Activated T-cell treated with anti-CD3 and anti-CD28 coated beads for 24 hours (primary cell): Measurements from ENCODE around the gene ZNF763.
"Not testable (repeated sequence)": the region's sequence is repeated elsewhere in the genome, so short reads cannot be mapped to it uniquely, and the experiment has no call there.

Source experiments
- DNase-seq: peaks from one replicate; pipeline ENCODE4 v3.0.0-alpha.2; 2020; ENCODE audit warnings: low read depth

ZNF763 gene

GRCh38 chr19:11964858-11965645, at the start of gene ZNF763:
ZNF763 (plus strand) TSS chr19:11965040; CDS start chr19:11965209, 169 bp downstream.
- peak; percentile 80 for DNase-seq

- DNase-seq: no peak
Measured at GRCh38 chr19:11921852-11922495, 42.9 kb upstream of the ZNF763 start.

GRCh38 chr19:11924886-11925650, 39.8 kb upstream of the ZNF763 start, which contains the start of gene ZNF700:
ZNF700 (plus strand) TSS chr19:11925107; CDS start chr19:11925211, 104 bp downstream.
- DNase-seq: peak; percentile 91

GRCh38 chr19:11925651-11926187, 39.1 kb upstream of the ZNF763 start:
- DNase-seq: not testable (repeated sequence)

- no peak for DNase-seq
Measured at GRCh38 chr19:11927227-11927626, 37.6 kb upstream of the ZNF763 start.

- no peak for DNase-seq
Measured at GRCh38 chr19:11931051-11931450, 33.8 kb upstream of the ZNF763 start.

- DNase-seq: no peak
Measured at GRCh38 chr19:11931513-11931912, 33.3 kb upstream of the ZNF763 start.

- DNase-seq: not testable (repeated sequence)
Measured at GRCh38 chr19:11935829-11936228, 29.0 kb upstream of the ZNF763 start.

GRCh38 chr19:11938383-11938782, 26.5 kb upstream of the ZNF763 start:
- DNase-seq: not testable (repeated sequence)

GRCh38 chr19:11941361-11941887, 23.4 kb upstream of the ZNF763 start:
- not testable (repeated sequence) for DNase-seq

- no peak for DNase-seq
Measured at GRCh38 chr19:11942008-11942842, 22.6 kb upstream of the ZNF763 start.

GRCh38 chr19:11942843-11943108, 22.1 kb upstream of the ZNF763 start:
- DNase-seq: no peak

- no peak for DNase-seq
Measured at GRCh38 chr19:11944656-11945055, 20.2 kb upstream of the ZNF763 start.

GRCh38 chr19:11948646-11949045, 16.2 kb upstream of the ZNF763 start:
- DNase-seq: no peak

- no peak for DNase-seq
Measured at GRCh38 chr19:11949201-11949600, 15.6 kb upstream of the ZNF763 start.

- not testable (repeated sequence) for DNase-seq
Measured at GRCh38 chr19:11949614-11950080, 15.2 kb upstream of the ZNF763 start.

GRCh38 chr19:11950312-11950711, 14.5 kb upstream of the ZNF763 start:
- DNase-seq: no peak

- DNase-seq: peak; percentile 61
Measured at GRCh38 chr19:11963566-11964355, 1.1 kb upstream of the ZNF763 start.

- no peak for DNase-seq
Measured at GRCh38 chr19:11964496-11964857, 363 bp upstream of the ZNF763 start.

- DNase-seq: no peak
Measured at GRCh38 chr19:11970174-11970573, 5.3 kb downstream of the ZNF763 start.
